Aorta (tissue), 5 donors: ENCODE measurements around the gene OR6Q1. TPM values are rescaled to one million over a fixed set of nuclear protein-coding genes. Genes with fewer than 3 reads are reported as not detected.
"Not testable (repeated sequence)": the region's sequence is repeated elsewhere in the genome, so short reads cannot be mapped to it uniquely, and the experiment has no call there.

Source experiments
- ATAC-seq: fragments of 200-7000 bp; cut with Tn5 transposase; one replicate; pipeline ENCODE4 v1.9.1; 2022; ENCODE audit warnings: moderate library complexity; ENCODE audit not compliant: low FRiP score
- DNase-seq, 2 donors: peaks; one replicate each; pipeline ENCODE4 v3.0.0-alpha.2; 2020
- H3K27ac ChIP-seq, 2 donors: one replicate each; pipeline ENCODE4 v1.5.1; 2013; ENCODE audit warnings: low read length in 2 of 2, mild to moderate bottlenecking in 2 of 2, moderate library complexity in 2 of 2, control low read depth in 1 of 2, inconsistent platforms in 1 of 2, low read depth in 1 of 2
- H3K27me3 ChIP-seq, 2 donors: one replicate each; pipeline ENCODE4 v1.6.1; 2013; ENCODE audit warnings: control low read depth in 1 of 2, low read length in 1 of 2, mild to moderate bottlenecking in 1 of 2, moderate library complexity in 1 of 2; ENCODE audit not compliant: insufficient read depth in 2 of 2, control insufficient read depth in 1 of 2
- H3K36me3 ChIP-seq, 2 donors: one replicate each; pipeline ENCODE4 v1.6.1; 2013; ENCODE audit warnings: control low read depth in 1 of 2, low read length in 1 of 2, mild to moderate bottlenecking in 1 of 2; ENCODE audit not compliant: insufficient read depth in 2 of 2, control insufficient read depth in 1 of 2
- H3K4me1 ChIP-seq, 2 donors: one replicate each; pipeline ENCODE4 v1.6.1; 2013; ENCODE audit warnings: low read length in 2 of 2, control low read depth in 1 of 2, mild to moderate bottlenecking in 1 of 2, moderate library complexity in 1 of 2; ENCODE audit not compliant: insufficient read depth in 2 of 2, control insufficient read depth in 1 of 2
- H3K4me3 ChIP-seq, 2 donors: one replicate each; pipeline ENCODE4 v1.5.1; 2013; ENCODE audit warnings: low read length in 2 of 2, control low read depth in 1 of 2, mild to moderate bottlenecking in 1 of 2
- H3K9me3 ChIP-seq: one replicate; pipeline ENCODE4 v1.6.1; 2013; ENCODE audit warnings: mild to moderate bottlenecking, low read length; ENCODE audit not compliant: control insufficient read depth
- WGBS, 2 donors: extraction: QIAGEN DNeasy Blood & Tissue Kit; methylation state at CpG; one replicate each; pipeline ENCODE4 v1.1.7; 2013; 5-methylcytosine and 5-hydroxymethylcytosine counted together
- intact Hi-C, 2 donors: fragments of 100-400 bp; cut with DNase I; formaldehyde crosslinking; loops; one replicate each; pipeline versions ENCODE4 v1.14.2 to v1.15.0; 2022
- long read RNA-seq, 2 donors: library from polyadenylated mRNA; unstranded; transcript quantifications; one replicate each; pipeline ENCODE4 v2.0.0, GENCODE V29; 2020 to 2021
- polyA plus RNA-seq, 2 donors: library from polyadenylated mRNA; stranded (reverse); fragments of 200-250 nt; gene quantifications; one replicate each; pipeline ENCODE4 v1.2.3, GENCODE V29; 2013
- total RNA-seq, 2 donors: library from RNA; stranded (reverse); fragmentation: NEBNext Ultra II Directional; extraction: Animal tissue kit (Norgen Biotek cat#: 25700); gene quantifications; one replicate each; pipeline ENCODE4 v1.2.1, GENCODE V29; 2021
- donor health status: healthy with polysubstance abuse.
- donor health status: Bipolar disorder and iron deficiency.
- donor health status: DM: no; HTN: no; CAD: no.
- donor health status: DM: no; HTN: no; CAD: no.
- donor health status: DM: yes; HTN: yes; CAD: no.

The OR6Q1 gene, protein sequence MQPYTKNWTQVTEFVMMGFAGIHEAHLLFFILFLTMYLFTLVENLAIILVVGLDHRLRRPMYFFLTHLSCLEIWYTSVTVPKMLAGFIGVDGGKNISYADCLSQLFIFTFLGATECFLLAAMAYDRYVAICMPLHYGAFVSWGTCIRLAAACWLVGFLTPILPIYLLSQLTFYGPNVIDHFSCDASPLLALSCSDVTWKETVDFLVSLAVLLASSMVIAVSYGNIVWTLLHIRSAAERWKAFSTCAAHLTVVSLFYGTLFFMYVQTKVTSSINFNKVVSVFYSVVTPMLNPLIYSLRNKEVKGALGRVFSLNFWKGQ
- not detected for total RNA-seq
- not detected for polyA plus RNA-seq
- long read RNA-seq, donor 1: 0 reads
- long read RNA-seq, donor 2: 0 reads

DNA sequence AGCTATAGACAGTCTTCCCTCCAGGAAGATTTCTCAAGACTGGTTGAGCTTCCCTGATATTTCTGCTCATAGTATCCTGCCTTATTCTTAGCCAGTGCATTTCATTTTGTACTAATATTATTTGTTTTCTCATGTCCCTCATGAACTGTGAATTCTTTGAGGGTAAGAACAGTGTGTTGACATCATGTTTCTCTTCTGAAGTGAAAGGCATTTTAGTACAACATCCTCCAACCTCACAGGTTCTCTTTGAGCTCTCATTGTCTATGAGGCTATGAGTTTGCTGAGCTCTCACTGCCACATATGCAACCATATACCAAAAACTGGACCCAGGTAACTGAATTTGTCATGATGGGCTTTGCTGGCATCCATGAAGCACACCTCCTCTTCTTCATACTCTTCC lies at the start of gene OR6Q1:
TSS of gene OR6Q1 (plus strand) at position 301 of the 400 bp plus-strand sequence. CDS start at position 301, 0 bp downstream.
- intact Hi-C loops: no loop called here
- no peak for ATAC-seq
- Histone ChIP-seq H3K36me3 (no peaks in the 10 kb centered on the region), H3K9me3 (no peaks in the 10 kb centered on the region), H3K27me3 (no peaks in the 10 kb centered on the region), H3K27ac (no peak within 1 kb of the TSS), H3K4me1 (peaks cover 0 to 5% of the 10 kb centered on the region in 2 donors), H3K4me3 (no peak within 1 kb of the TSS)
- no peak for DNase-seq

DNA sequence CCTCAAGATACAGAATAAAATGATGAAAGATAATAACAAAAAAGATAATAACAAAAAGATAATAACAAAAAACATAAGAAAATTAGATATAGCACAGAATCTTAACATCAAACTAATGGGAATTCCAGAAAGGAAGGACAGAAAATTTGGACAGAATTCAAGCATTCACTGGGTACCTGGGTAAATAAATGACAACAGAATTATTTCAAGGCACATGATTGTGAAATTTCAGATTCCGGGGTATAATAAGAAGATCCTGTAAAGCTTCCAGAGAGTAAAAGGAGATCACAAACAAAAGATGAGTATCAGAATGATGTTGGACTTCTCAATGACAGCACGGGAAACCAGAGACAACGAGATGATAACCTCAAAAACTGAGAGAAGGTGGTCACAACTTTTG lies 49.2 kb upstream of the OR6Q1 start:
- no peaks in the 10 kb centered on the region for H3K36me3 ChIP-seq
- H3K9me3 ChIP-seq: no peaks in the 10 kb centered on the region
- ATAC-seq (no peak), DNase-seq (no peak)
- no peak overlapping the region for H3K27ac ChIP-seq
- no peak overlapping the region for H3K4me3 ChIP-seq
- intact Hi-C loops: no loop called here
- H3K4me1 ChIP-seq: peaks cover 1 to 3% of the 10 kb centered on the region in 2 donors
- H3K27me3 ChIP-seq: no peaks in the 10 kb centered on the region
- 95 to 97% methylated on average over 3 of the region's 3 CpGs for WGBS, 2 donors

GRCh38 chr11:57982776-57983175 lies 48.0 kb upstream of the OR6Q1 start:
- intact Hi-C loops: no loop called here
- no peak for ATAC-seq
- 53 to 55% methylated on average over 4 of the region's 4 CpGs for WGBS, 2 donors
- no peaks in the 10 kb centered on the region for H3K9me3 ChIP-seq
- DNase-seq: no peak
- peaks cover 1 to 3% of the 10 kb centered on the region in 2 donors for H3K4me1 ChIP-seq
- H3K27ac ChIP-seq: no peak overlapping the region
- H3K36me3 ChIP-seq: no peaks in the 10 kb centered on the region
- no peaks in the 10 kb centered on the region for H3K27me3 ChIP-seq
- H3K4me3 ChIP-seq: no peak overlapping the region

DNA sequence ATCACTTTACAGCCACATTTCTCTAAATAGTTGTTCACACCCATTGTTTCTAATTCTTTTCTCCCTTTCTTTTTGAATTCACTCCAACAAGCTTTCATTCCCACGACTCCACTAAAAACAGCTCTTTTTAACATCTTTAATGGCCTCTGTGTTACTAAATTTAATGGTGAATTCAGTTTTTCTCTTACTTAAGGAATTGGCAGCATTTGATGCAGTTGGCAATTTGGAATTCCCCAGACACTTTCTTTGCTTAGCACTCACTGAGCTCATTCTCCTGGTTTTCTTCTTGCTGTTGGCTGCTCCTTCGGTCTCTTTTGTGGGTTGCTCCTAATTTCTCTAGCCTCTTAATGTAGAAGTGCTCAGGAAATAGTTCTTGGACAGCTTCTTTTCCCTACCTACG lies 47.6 kb upstream of the OR6Q1 start:
- Histone ChIP-seq H3K36me3 (no peaks in the 10 kb centered on the region), H3K4me3 (no peak overlapping the region), H3K4me1 (peaks cover 1 to 3% of the 10 kb centered on the region in 2 donors), H3K27ac (no peak overlapping the region), H3K9me3 (no peaks in the 10 kb centered on the region), H3K27me3 (no peaks in the 10 kb centered on the region)
- intact Hi-C loops: no loop called here
- WGBS, 2 donors: 1 to 10% methylated on average over 3 of the region's 3 CpGs
- no peak for ATAC-seq
- no peak for DNase-seq

DNA sequence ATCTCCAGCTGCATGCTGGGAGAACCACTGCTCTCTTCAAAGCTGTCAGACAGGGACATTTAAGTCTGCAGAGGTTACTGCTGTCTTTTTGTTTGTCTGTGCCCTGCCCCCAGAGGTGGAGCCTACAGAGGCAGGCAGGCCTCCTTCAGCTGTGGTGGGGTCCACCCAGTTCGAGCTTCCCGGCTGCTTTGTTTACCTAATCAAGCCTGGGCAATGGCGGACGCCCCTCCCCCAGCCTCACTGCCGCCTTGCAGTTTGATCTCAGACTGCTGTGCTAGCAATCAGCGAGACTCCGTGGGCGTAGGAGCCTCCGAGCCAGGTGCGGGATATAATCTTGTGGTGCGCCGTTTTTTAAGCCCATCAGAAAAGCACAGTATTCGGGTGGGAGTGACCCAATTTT lies 31.2 kb upstream of the OR6Q1 start:
- WGBS, 2 donors: 68 to 71% methylated on average over 12 to 13 of the region's 13 CpGs
- ATAC-seq, H3K4me1 ChIP-seq, intact Hi-C loops, H3K36me3 ChIP-seq, DNase-seq, H3K4me3 ChIP-seq, H3K9me3 ChIP-seq, H3K27me3 ChIP-seq, H3K27ac ChIP-seq: not testable (repeated sequence)

DNA sequence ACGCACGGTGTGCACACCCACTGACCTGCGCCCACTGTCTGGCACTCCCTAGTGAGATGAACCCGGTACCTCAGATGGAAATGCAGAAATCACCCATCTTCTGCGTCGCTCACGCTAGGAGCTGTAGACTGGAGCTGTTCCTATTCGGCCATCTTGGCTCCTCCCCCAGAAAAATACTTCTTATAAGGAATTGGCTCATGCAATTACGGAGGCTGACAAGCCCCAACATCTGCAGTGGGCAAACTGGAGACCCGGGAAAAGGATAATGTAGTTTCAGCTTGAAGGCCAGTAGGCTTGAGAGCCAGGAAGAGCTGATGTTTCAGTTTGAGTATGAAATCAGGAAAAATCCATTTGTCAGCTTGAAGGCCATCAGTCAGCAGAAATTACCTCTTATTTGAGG lies 30.7 kb upstream of the OR6Q1 start:
- H3K27ac ChIP-seq, H3K27me3 ChIP-seq, H3K4me3 ChIP-seq, H3K9me3 ChIP-seq, H3K36me3 ChIP-seq, ATAC-seq, intact Hi-C loops, DNase-seq, H3K4me1 ChIP-seq: not testable (repeated sequence)
- 91 to 94% methylated on average over 10 of the region's 10 CpGs for WGBS, 2 donors

GRCh38 chr11:58000699-58001098 lies 30.1 kb upstream of the OR6Q1 start:
- no peaks in the 10 kb centered on the region for H3K27me3 ChIP-seq
- no peaks in the 10 kb centered on the region for H3K9me3 ChIP-seq
- DNase-seq (no peak), ATAC-seq (no peak)
- H3K27ac ChIP-seq: no peak overlapping the region
- WGBS, 2 donors: 61 to 67% methylated on average over 5 of the region's 5 CpGs
- intact Hi-C loops: no loop called here
- H3K36me3 ChIP-seq: no peaks in the 10 kb centered on the region
- H3K4me3 ChIP-seq: no peak overlapping the region
- H3K4me1 ChIP-seq: no peaks in the 10 kb centered on the region

GRCh38 chr11:58003036-58003435 lies 27.7 kb upstream of the OR6Q1 start:
- Histone ChIP-seq H3K27me3 (no peaks in the 10 kb centered on the region), H3K36me3 (no peaks in the 10 kb centered on the region), H3K4me3 (no peak overlapping the region), H3K9me3 (no peaks in the 10 kb centered on the region), H3K27ac (no peak overlapping the region), H3K4me1 (no peaks in the 10 kb centered on the region)
- no peak for DNase-seq
- 70 to 74% methylated on average over 2 of the region's 2 CpGs for WGBS, 2 donors
- no peak for ATAC-seq
- intact Hi-C loops: no loop called here

- Histone ChIP-seq H3K27me3 (no peaks in the 10 kb centered on the region), H3K4me3 (no peak overlapping the region), H3K9me3 (no peaks in the 10 kb centered on the region), H3K36me3 (no peaks in the 10 kb centered on the region), H3K27ac (no peak overlapping the region), H3K4me1 (no peaks in the 10 kb centered on the region)
- intact Hi-C loops: no loop called here
- DNase-seq (no peak), ATAC-seq (no peak)
Observed at GRCh38 chr11:58003591-58003990, 27.2 kb upstream of the OR6Q1 start.
